ENCODE results near the gene CEMIP.

Gene CEMIP

DNA sequence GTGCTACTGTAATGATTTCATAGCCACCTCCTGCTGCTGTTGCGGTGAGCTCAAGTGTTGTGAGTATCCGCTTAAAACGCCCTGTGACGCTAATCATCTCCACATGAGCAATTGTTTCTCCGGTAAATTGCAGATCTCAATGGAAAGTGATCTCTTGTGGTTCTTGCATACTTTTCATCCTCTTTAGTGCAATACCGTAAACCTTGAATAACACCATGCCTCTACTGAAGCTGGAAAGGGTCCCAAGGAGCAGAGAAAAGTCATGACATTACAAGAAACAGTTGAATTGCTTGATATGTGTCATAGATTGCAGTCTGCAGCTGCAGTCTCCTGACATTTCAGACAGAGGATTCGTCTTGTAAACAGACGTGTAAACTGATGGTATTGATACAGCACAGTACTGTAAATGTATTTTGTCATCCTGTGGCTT lies 6.0 kb upstream of the CEMIP start (continued):
- TF ChIP-seq, protein P1, sequence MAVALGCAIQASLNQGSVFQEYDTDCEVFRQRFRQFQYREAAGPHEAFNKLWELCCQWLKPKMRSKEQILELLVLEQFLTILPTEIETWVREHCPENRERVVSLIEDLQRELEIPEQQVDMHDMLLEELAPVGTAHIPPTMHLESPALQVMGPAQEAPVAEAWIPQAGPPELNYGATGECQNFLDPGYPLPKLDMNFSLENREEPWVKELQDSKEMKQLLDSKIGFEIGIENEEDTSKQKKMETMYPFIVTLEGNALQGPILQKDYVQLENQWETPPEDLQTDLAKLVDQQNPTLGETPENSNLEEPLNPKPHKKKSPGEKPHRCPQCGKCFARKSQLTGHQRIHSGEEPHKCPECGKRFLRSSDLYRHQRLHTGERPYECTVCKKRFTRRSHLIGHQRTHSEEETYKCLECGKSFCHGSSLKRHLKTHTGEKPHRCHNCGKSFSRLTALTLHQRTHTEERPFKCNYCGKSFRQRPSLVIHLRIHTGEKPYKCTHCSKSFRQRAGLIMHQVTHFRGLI (tag by site-specific recombination; IDR thresholded peaks at IDR 0.05): 0 out of 2 replicates have a peak, but pooled peaks have one; percentile 36
- TF ChIP-seq ZNF48 (tag by site-specific recombination; IDR thresholded peaks at IDR 0.05) (no peak), ZNF24 (tag by site-specific recombination; IDR thresholded peaks at IDR 0.05) (peak; percentile 90), ZNF626 (tag by site-specific recombination; IDR thresholded peaks at IDR 0.05) (no peak), YY2 (tag by site-specific recombination; IDR thresholded peaks at IDR 0.05) (no peak), GLI4 (tag by site-specific recombination; IDR thresholded peaks at IDR 0.05) (no peak), ZBTB48 (tag by site-specific recombination; IDR thresholded peaks at IDR 0.05) (no peak), ZNF302 (tag by site-specific recombination; IDR thresholded peaks at IDR 0.05; ENCODE audit: low read depth) (no peak), ZNF140 (tag by site-specific recombination; IDR thresholded peaks at IDR 0.05) (no peak), SP2 (tag by site-specific recombination; IDR thresholded peaks at IDR 0.05) (no peak), ZNF391 (tag by site-specific recombination; IDR thresholded peaks at IDR 0.05; ENCODE audit: borderline replicate concordance, low read depth) (peak; percentile 92), ZNF792 (tag by site-specific recombination; IDR thresholded peaks at IDR 0.05) (no peak), ZNF658 (tag by site-specific recombination; IDR thresholded peaks at IDR 0.05) (no peak), ZNF354C (tag by site-specific recombination; IDR thresholded peaks at IDR 0.05; ENCODE audit: borderline replicate concordance, low read depth) (no peak), ZNF623 (tag by site-specific recombination; IDR thresholded peaks at IDR 0.05) (no peak), GLIS2 (tag by site-specific recombination; IDR thresholded peaks at IDR 0.05) (no peak), ZNF624 (tag by site-specific recombination; IDR thresholded peaks at IDR 0.05) (no peak), KLF1 (tag by site-specific recombination; IDR thresholded peaks at IDR 0.05) (peak; percentile 67), KLF7 (tag by site-specific recombination; IDR thresholded peaks at IDR 0.05; ENCODE audit: borderline replicate concordance) (peak; percentile 72; the same call in 1 of the 2 replicates)
- TF ChIP-seq, protein P2, sequence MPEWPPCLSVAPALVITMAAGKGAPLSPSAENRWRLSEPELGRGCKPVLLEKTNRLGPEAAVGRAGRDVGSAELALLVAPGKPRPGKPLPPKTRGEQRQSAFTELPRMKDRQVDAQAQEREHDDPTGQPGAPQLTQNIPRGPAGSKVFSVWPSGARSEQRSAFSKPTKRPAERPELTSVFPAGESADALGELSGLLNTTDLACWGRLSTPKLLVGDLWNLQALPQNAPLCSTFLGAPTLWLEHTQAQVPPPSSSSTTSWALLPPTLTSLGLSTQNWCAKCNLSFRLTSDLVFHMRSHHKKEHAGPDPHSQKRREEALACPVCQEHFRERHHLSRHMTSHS (tag by site-specific recombination; IDR thresholded peaks at IDR 0.05): no peak; the same call in 1 of the 2 replicates
- TF ChIP-seq, protein P3, sequence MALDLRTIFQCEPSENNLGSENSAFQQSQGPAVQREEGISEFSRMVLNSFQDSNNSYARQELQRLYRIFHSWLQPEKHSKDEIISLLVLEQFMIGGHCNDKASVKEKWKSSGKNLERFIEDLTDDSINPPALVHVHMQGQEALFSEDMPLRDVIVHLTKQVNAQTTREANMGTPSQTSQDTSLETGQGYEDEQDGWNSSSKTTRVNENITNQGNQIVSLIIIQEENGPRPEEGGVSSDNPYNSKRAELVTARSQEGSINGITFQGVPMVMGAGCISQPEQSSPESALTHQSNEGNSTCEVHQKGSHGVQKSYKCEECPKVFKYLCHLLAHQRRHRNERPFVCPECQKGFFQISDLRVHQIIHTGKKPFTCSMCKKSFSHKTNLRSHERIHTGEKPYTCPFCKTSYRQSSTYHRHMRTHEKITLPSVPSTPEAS (tag by site-specific recombination; IDR thresholded peaks at IDR 0.05): no peak
- TF ChIP-seq, protein P4, sequence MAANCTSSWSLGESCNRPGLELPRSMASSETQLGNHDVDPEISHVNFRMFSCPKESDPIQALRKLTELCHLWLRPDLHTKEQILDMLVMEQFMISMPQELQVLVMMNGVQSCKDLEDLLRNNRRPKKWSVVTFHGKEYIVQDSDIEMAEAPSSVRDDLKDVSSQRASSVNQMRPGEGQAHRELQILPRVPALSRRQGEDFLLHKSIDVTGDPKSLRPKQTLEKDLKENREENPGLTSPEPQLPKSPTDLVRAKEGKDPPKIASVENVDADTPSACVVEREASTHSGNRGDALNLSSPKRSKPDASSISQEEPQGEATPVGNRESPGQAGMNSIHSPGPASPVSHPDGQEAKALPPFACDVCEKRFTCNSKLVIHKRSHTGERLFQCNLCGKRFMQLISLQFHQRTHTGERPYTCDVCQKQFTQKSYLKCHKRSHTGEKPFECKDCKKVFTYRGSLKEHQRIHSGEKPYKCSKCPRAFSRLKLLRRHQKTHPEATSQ (tag by site-specific recombination; IDR thresholded peaks at IDR 0.05): no peak
- TF ChIP-seq, protein P5, sequence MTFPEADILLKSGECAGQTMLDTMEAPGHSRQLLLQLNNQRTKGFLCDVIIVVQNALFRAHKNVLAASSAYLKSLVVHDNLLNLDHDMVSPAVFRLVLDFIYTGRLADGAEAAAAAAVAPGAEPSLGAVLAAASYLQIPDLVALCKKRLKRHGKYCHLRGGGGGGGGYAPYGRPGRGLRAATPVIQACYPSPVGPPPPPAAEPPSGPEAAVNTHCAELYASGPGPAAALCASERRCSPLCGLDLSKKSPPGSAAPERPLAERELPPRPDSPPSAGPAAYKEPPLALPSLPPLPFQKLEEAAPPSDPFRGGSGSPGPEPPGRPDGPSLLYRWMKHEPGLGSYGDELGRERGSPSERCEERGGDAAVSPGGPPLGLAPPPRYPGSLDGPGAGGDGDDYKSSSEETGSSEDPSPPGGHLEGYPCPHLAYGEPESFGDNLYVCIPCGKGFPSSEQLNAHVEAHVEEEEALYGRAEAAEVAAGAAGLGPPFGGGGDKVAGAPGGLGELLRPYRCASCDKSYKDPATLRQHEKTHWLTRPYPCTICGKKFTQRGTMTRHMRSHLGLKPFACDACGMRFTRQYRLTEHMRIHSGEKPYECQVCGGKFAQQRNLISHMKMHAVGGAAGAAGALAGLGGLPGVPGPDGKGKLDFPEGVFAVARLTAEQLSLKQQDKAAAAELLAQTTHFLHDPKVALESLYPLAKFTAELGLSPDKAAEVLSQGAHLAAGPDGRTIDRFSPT (tag by site-specific recombination; IDR thresholded peaks at IDR 0.05): peak; percentile 94
- TF ChIP-seq, protein P6, sequence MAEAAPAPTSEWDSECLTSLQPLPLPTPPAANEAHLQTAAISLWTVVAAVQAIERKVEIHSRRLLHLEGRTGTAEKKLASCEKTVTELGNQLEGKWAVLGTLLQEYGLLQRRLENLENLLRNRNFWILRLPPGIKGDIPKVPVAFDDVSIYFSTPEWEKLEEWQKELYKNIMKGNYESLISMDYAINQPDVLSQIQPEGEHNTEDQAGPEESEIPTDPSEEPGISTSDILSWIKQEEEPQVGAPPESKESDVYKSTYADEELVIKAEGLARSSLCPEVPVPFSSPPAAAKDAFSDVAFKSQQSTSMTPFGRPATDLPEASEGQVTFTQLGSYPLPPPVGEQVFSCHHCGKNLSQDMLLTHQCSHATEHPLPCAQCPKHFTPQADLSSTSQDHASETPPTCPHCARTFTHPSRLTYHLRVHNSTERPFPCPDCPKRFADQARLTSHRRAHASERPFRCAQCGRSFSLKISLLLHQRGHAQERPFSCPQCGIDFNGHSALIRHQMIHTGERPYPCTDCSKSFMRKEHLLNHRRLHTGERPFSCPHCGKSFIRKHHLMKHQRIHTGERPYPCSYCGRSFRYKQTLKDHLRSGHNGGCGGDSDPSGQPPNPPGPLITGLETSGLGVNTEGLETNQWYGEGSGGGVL (tag by site-specific recombination; IDR thresholded peaks at IDR 0.05): no peak
- TF ChIP-seq, protein P7, sequence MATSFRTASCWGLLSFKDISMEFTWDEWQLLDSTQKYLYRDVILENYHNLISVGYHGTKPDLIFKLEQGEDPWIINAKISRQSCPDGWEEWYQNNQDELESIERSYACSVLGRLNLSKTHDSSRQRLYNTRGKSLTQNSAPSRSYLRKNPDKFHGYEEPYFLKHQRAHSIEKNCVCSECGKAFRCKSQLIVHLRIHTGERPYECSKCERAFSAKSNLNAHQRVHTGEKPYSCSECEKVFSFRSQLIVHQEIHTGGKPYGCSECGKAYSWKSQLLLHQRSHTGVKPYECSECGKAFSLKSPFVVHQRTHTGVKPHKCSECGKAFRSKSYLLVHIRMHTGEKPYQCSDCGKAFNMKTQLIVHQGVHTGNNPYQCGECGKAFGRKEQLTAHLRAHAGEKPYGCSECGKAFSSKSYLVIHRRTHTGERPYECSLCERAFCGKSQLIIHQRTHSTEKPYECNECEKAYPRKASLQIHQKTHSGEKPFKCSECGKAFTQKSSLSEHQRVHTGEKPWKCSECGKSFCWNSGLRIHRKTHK (tag by site-specific recombination; IDR thresholded peaks at IDR 0.05): no peak
- TF ChIP-seq, protein P8, sequence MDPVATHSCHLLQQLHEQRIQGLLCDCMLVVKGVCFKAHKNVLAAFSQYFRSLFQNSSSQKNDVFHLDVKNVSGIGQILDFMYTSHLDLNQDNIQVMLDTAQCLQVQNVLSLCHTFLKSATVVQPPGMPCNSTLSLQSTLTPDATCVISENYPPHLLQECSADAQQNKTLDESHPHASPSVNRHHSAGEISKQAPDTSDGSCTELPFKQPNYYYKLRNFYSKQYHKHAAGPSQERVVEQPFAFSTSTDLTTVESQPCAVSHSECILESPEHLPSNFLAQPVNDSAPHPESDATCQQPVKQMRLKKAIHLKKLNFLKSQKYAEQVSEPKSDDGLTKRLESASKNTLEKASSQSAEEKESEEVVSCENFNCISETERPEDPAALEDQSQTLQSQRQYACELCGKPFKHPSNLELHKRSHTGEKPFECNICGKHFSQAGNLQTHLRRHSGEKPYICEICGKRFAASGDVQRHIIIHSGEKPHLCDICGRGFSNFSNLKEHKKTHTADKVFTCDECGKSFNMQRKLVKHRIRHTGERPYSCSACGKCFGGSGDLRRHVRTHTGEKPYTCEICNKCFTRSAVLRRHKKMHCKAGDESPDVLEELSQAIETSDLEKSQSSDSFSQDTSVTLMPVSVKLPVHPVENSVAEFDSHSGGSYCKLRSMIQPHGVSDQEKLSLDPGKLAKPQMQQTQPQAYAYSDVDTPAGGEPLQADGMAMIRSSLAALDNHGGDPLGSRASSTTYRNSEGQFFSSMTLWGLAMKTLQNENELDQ (tag by site-specific recombination; IDR thresholded peaks at IDR 0.05; ENCODE audit: low read depth): no peak

Data from HEK293 (cell line).